ENCODE results near the gene ZRANB3.

The ZRANB3 gene

GRCh38 chr2:135202751-135203150 is 328.3 kb downstream of the ZRANB3 start:
- DNase-seq (ENCODE audit: low read depth), result no peak
- no peak overlapping the region for H3K4me3 ChIP-seq (ENCODE audit: low read depth, low read length)

- DNase-seq (ENCODE audit: low read depth), result no peak
Measured at GRCh38 chr2:135198481-135198880, 332.5 kb downstream of the ZRANB3 start.

GRCh38 chr2:135190799-135191198 is 340.2 kb downstream of the ZRANB3 start:
- no peak for DNase-seq (ENCODE audit: low read depth)
- H3K4me3 ChIP-seq (ENCODE audit: low read depth, low read length), result no peak overlapping the region

More at GRCh38 chr2:135198481-135198880, 332.5 kb downstream of the ZRANB3 start:
- H3K4me3 ChIP-seq (ENCODE audit: low read depth, low read length), result no peak overlapping the region

GRCh38 chr2:135189148-135189547 is 341.9 kb downstream of the ZRANB3 start:
- no peak for DNase-seq (ENCODE audit: low read depth)
- H3K4me3 ChIP-seq (ENCODE audit: low read depth, low read length), result no peak overlapping the region

- DNase-seq (ENCODE audit: low read depth), result no peak
- H3K4me3 ChIP-seq (ENCODE audit: low read depth, low read length), result no peak overlapping the region
Measured at GRCh38 chr2:135187270-135187669, 343.7 kb downstream of the ZRANB3 start.

GRCh38 chr2:135186054-135186453 is 345.0 kb downstream of the ZRANB3 start:
- no peak for DNase-seq (ENCODE audit: low read depth)
- no peak overlapping the region for H3K4me3 ChIP-seq (ENCODE audit: low read depth, low read length)

GRCh38 chr2:135183822-135184221 is 347.2 kb downstream of the ZRANB3 start:
- no peak for DNase-seq (ENCODE audit: low read depth)
- no peak overlapping the region for H3K4me3 ChIP-seq (ENCODE audit: low read depth, low read length)

- DNase-seq (ENCODE audit: low read depth), result no peak
- H3K4me3 ChIP-seq (ENCODE audit: low read depth, low read length), result no peak overlapping the region
Measured at GRCh38 chr2:135182601-135183000, 348.4 kb downstream of the ZRANB3 start.

GRCh38 chr2:135182190-135182589 is 348.8 kb downstream of the ZRANB3 start:
- no peak overlapping the region for H3K4me3 ChIP-seq (ENCODE audit: low read depth, low read length)
- DNase-seq (ENCODE audit: low read depth), result no peak

GRCh38 chr2:135179689-135180088 is 351.3 kb downstream of the ZRANB3 start:
- no peak overlapping the region for H3K4me3 ChIP-seq (ENCODE audit: low read depth, low read length)
- DNase-seq (ENCODE audit: low read depth), result no peak

GRCh38 chr2:135175177-135175576 is 355.8 kb downstream of the ZRANB3 start:
- no peak overlapping the region for H3K4me3 ChIP-seq (ENCODE audit: low read depth, low read length)
- DNase-seq (ENCODE audit: low read depth), result no peak

GRCh38 chr2:135174810-135175093 is 356.3 kb downstream of the ZRANB3 start:
- DNase-seq (ENCODE audit: low read depth), result no peak

GRCh38 chr2:135174049-135174809 is 356.8 kb downstream of the ZRANB3 start:
- no peak for DNase-seq (ENCODE audit: low read depth)

More at GRCh38 chr2:135174810-135175093, 356.3 kb downstream of the ZRANB3 start:
- no peak overlapping the region for H3K4me3 ChIP-seq (ENCODE audit: low read depth, low read length)

GRCh38 chr2:135169900-135170753 is 360.9 kb downstream of the ZRANB3 start:
- DNase-seq (ENCODE audit: low read depth), result no peak
- no peak overlapping the region for H3K4me3 ChIP-seq (ENCODE audit: low read depth, low read length)

More at GRCh38 chr2:135174049-135174809, 356.8 kb downstream of the ZRANB3 start:
- no peak overlapping the region for H3K4me3 ChIP-seq (ENCODE audit: low read depth, low read length)

GRCh38 chr2:135168204-135168856 is 362.7 kb downstream of the ZRANB3 start:
- no peak overlapping the region for H3K4me3 ChIP-seq (ENCODE audit: low read depth, low read length)
- no peak for DNase-seq (ENCODE audit: low read depth)

- no peak overlapping the region for H3K4me3 ChIP-seq (ENCODE audit: low read depth, low read length)
- DNase-seq (ENCODE audit: low read depth), result no peak
Measured at GRCh38 chr2:135167273-135167672, 363.7 kb downstream of the ZRANB3 start.

GRCh38 chr2:135164431-135164830 is 366.6 kb downstream of the ZRANB3 start:
- peak; percentile 59 for DNase-seq (ENCODE audit: low read depth)
- H3K4me3 ChIP-seq (ENCODE audit: low read depth, low read length), result no peak overlapping the region

- no peak overlapping the region for H3K4me3 ChIP-seq (ENCODE audit: low read depth, low read length)
- DNase-seq (ENCODE audit: low read depth), result no peak
Measured at GRCh38 chr2:135163901-135164300, 367.1 kb downstream of the ZRANB3 start.

GRCh38 chr2:135163306-135163705 is 367.7 kb downstream of the ZRANB3 start:
- H3K4me3 ChIP-seq (ENCODE audit: low read depth, low read length), result no peak overlapping the region
- no peak for DNase-seq (ENCODE audit: low read depth)

- no peak for DNase-seq (ENCODE audit: low read depth)
- no peak overlapping the region for H3K4me3 ChIP-seq (ENCODE audit: low read depth, low read length)
Measured at GRCh38 chr2:135162786-135163185, 368.2 kb downstream of the ZRANB3 start.

All from skeletal muscle cell (primary cell).